GM21367 (cell line): ENCODE data around the gene SLC16A2.
A peak's percentile ranks its signal among the peaks of the same experiment; 100 is the strongest.

Source experiments
- ATAC-seq: cut with Tn5 transposase; IDR thresholded peaks from one replicate; pipeline ENCODE4 v1.9.1; 2021; ENCODE audit not compliant: unreplicated experiment

The SLC16A2 gene

GRCh38 chrX:74535408-74536151 lies 114.3 kb downstream of the SLC16A2 start:
- ATAC-seq, result peak; percentile 33

- ATAC-seq, result peak; percentile 55
These were observed 115.0 kb downstream of the SLC16A2 start for GRCh38 chrX:74536152-74536831.

- ATAC-seq, result peak; percentile 20
These were observed 115.6 kb downstream of the SLC16A2 start for GRCh38 chrX:74536832-74537371.

GRCh38 chrX:74540635-74541249 lies 119.4 kb downstream of the SLC16A2 start:
- ATAC-seq, result no peak

- no peak for ATAC-seq
These were observed 124.7 kb downstream of the SLC16A2 start for GRCh38 chrX:74545880-74546523.

GRCh38 chrX:74546984-74547383 lies 125.7 kb downstream of the SLC16A2 start:
- no peak for ATAC-seq

- ATAC-seq, result peak; percentile 73
These were observed 129.1 kb downstream of the SLC16A2 start for GRCh38 chrX:74550295-74550802.

GRCh38 chrX:74551934-74552333 lies 130.6 kb downstream of the SLC16A2 start:
- no peak for ATAC-seq

GRCh38 chrX:74557378-74557777 lies 136.1 kb downstream of the SLC16A2 start:
- no peak for ATAC-seq

- ATAC-seq, result no peak
These were observed 156.8 kb downstream of the SLC16A2 start for GRCh38 chrX:74578137-74578536.

- no peak for ATAC-seq
These were observed 158.4 kb downstream of the SLC16A2 start for GRCh38 chrX:74579597-74580198.
